GM12878 (cell line): ENCODE measurements around the gene TMEM255B. TPM values are rescaled to one million over a fixed set of nuclear protein-coding genes. Genes with fewer than 3 reads are reported as not detected.

Experiments used
- CBX3 ChIP-seq: fragments of 200-600 bp; sonication (generic); IDR thresholded peaks from 2 replicates; pipeline ENCODE4 v1.6.1; 2016; ENCODE audit warnings: low read depth, borderline replicate concordance
- EP300 ChIP-seq, 2 experiments: fragments of 150-350 bp in 1 of 2; IDR thresholded peaks; 2 replicates each; pipeline ENCODE4 v1.6.1; 2011 to 2012; ENCODE audit warnings: low read depth in 2 of 2, low read length in 2 of 2, borderline replicate concordance in 1 of 2, improper control_type of control experiment in 1 of 2, inconsistent platforms in 1 of 2; ENCODE audit not compliant: control insufficient read depth in 1 of 2
- GATAD2B ChIP-seq: fragments of 450-650 bp; conservative IDR thresholded peaks from 2 replicates; pipeline ENCODE4 v1.6.1; 2017; ENCODE audit warnings: low read depth, mild to moderate bottlenecking, moderate library complexity
- NFYA ChIP-seq: IDR thresholded peaks from 2 replicates; pipeline ENCODE4 v1.6.1; 2011; ENCODE audit warnings: low read depth, mild to moderate bottlenecking, low read length, improper control_type of control experiment, borderline replicate concordance
- REST ChIP-seq: IDR thresholded peaks from 2 replicates; pipeline ENCODE4 v1.6.1; 2012; ENCODE audit warnings: mild to moderate bottlenecking, low read depth, low read length
- RFX5 ChIP-seq: IDR thresholded peaks from 2 replicates; pipeline ENCODE4 v1.6.1; 2011; ENCODE audit warnings: low read depth, low read length, improper control_type of control experiment
- ZNF687 ChIP-seq: fragments of 450-650 bp; IDR thresholded peaks from 2 replicates; pipeline ENCODE4 v1.6.1; 2017; ENCODE audit warnings: mild to moderate bottlenecking, moderate library complexity
- polyA plus RNA-seq, 11 experiments: library from polyadenylated mRNA; depleted of rRNA in 4 of 11; unstranded in 6 of 11; stranded (reverse) in 5 of 11; fragments of >200 nt; fragmentation: Nextera tagmentation in 4 of 11; fragmentation: Illumina TruSeq in 1 of 11; extraction: Ambion mirVana in 4 of 11; extraction: Trizol in 1 of 11; gene quantifications; 1 replicate in 1 of 11; 2 replicates in 10 of 11; pipeline versions ENCODE4 v1.2.1 to v1.2.3, GENCODE V29; 2011 to 2016; ENCODE audit warnings: inconsistent platforms in 2 of 11, missing spikeins in 2 of 11, low read depth in 1 of 11
- total RNA-seq, 4 experiments: library from RNA; depleted of rRNA in 3 of 4; stranded (reverse); fragments of >200 nt in 3 of 4; fragmentation: Illumina TruSeq in 1 of 4; extraction: Trizol in 1 of 4; gene quantifications; 2 replicates each; pipeline versions ENCODE4 v1.2.1 to v1.2.3, GENCODE V29; 2013 to 2021

TMEM255B gene
- total and polyA plus RNA-seq, 10 of the 15 experiments (the other 5 are each of a cell fraction or from before 2014, with no cell fraction given) = 0.04 to 0.62 (median 0.13) TPM; not detected in 3

- TF ChIP-seq EP300 (IDR thresholded peaks at IDR 0.05; ENCODE audit: borderline replicate concordance in 1 of 2, control insufficient read depth in 1 of 2, low read depth in 2 of 2, low read length in 2 of 2) = no peak
- TF ChIP-seq CBX3 = no peak
- TF ChIP-seq REST = no peak
- TF ChIP-seq ZNF687 = no peak
- TF ChIP-seq NFYA = no peak
- no peak for TF ChIP-seq RFX5
- no peak for TF ChIP-seq GATAD2B
These were observed 30.4 kb upstream of the TMEM255B start (continued) for GRCh38 chr13:113728571-113729054.
